NCI-H82 (cell line): ENCODE measurements around the gene NCBP2.

Source experiments
- DNase-seq: peaks from one replicate; lab custom pipeline; 2025; lab: John Stamatoyannopoulos, UW

Gene NCBP2

DNA sequence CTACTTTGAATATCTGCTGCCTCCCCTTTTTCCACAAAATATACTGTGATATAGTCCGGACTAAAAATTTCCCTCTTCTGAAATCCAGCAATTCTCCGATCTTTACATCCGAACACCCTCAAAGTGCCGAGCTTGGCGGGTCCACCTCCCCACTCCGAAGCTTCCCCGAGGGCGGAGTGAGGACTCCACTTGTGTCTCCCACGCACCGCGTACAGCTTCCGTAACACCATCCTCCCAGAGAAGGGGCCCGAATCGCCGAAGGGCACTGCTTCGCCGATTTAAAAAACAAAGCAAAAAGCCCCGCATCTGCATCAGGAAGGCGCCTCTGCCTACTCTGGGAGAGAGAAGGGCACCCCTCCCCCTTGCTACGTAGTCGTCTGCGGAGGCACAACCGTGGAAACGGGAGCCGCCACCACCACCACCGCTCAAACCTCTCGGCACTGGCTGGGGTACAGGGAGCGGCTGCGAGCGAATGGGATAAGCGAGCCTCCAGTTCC, 551 bp downstream of the NCBP2 start:
- DNase-seq, result peak; percentile 84

GRCh38 chr3:196938576-196938975, 3.8 kb downstream of the NCBP2 start:
- no peak for DNase-seq

- DNase-seq, result no peak
These were observed 4.2 kb downstream of the NCBP2 start for GRCh38 chr3:196938124-196938523.

GRCh38 chr3:196936288-196936687, 6.0 kb downstream of the NCBP2 start:
- no peak for DNase-seq

- no peak for DNase-seq
These were observed 9.7 kb downstream of the NCBP2 start for GRCh38 chr3:196932600-196932999.

DNA sequence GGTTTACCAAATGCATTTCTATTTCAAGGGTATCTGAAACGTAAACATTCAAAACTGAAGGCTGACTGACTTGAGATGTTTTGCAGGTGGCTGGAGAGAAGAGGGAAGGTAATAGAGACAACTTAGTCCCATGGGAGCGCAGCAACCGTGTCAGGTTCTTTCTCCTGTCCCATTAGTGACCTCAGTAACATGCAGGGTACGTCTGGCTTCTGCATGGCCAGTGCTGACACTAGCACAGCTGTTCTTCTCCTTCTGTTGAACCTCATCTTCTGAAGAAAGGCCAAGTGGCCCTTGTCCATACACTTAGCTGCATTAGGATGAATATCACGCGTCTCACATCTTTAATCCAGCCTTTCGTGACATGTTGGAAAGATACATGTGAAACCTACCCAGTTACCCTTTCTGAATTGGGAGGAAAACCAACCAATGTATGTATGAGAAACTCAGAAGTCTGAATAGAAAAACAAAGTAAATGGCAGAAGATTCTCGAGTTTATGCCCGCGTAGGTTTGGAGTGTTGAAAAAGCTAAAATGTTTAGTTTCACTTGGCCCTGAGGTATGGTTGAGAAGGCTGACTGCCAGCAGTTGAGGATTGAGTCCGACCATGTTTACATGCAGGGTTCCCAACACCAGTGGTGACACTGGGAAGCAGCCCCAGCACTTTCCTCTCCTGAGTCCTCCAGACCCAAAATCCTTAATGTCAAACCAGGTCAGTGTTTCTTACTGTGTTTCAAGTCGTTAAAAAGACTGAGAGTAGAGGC, 10.3 kb downstream of the NCBP2 start:
- DNase-seq, result no peak

DNA sequence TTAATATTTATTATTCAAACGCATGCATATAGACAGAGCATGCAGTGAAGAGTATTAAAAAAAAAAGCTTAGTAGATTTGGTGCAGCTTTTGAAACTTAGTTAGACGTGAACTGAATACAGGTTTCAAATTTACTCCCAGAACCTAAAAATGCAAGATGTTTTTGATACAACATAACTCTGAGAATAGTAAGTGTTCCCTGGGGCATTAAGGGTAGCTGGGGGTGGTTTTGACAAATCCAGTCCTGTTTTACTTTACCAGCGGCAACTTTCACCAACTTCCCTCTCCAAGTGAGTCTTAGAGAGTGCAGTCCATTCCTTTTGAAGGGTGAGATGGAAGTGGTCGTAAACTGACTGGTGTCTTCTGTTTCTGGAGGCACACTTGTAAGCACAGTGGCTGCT, 11.2 kb downstream of the NCBP2 start:
- DNase-seq, result no peak

DNA sequence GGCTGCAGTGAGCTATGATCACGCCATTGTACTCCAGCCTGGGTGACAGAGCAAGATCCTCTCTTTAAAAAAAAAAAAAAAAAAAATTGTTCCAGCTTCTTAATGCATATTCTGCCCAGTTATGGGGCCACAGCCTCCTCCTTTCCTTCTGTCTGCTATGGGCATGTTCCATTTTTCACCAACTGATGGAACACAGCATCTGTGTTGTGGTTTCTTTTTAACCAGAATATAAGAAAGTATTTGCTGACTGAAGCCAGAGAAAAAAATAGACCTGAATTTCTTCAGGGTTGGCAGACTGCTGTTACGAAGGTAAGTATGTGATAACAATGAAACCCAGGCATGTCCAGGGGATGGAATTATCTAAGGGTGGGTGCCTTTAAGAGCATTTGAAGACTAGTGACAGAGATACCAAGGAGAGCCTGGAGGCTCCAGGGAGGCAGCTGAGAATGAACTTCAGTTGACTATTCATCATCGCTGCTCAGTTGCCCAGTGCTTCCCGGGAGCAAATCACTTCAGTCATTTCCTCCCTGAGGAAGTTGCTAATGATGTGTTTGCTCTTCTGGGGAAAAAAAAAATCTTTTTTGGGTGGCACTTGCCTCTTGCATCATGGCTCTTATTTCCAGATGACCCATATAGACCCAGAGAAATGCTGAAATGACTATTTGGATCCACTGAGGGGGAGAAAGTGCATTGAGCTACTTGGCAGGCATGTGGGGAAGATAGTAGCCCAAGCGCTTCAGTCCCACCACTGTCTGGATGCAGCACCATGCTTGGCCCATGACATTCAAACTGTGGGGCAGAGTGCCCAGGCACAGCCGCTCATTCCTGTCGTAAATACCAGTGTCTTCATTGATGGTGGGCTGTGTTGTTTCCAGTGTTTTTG, 14.5 kb downstream of the NCBP2 start:
- DNase-seq, result no peak

GRCh38 chr3:196920733-196921132, 21.6 kb downstream of the NCBP2 start:
- no peak for DNase-seq

DNA sequence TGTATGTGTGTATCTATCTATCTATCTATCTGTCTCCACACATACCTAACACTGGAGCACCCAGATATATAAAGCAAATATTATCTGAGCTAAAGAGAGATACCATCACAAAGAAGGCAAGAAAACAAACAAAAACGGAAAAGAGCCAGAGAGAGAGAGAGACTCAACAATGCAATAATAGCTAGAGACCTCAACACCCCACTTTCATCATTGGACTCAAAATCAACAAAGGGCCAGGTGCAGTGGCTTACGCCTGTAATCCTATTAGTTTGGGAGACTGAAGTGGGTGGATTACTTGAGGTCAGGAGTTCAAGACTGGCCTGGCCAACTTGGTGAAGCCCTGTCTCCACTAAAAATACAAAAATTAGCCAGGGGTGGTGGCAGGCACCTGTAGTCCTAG, 23.4 kb downstream of the NCBP2 start:
- DNase-seq, result peak; percentile 79

- DNase-seq, result no peak
These were observed 25.3 kb downstream of the NCBP2 start for GRCh38 chr3:196916995-196917394.

DNA sequence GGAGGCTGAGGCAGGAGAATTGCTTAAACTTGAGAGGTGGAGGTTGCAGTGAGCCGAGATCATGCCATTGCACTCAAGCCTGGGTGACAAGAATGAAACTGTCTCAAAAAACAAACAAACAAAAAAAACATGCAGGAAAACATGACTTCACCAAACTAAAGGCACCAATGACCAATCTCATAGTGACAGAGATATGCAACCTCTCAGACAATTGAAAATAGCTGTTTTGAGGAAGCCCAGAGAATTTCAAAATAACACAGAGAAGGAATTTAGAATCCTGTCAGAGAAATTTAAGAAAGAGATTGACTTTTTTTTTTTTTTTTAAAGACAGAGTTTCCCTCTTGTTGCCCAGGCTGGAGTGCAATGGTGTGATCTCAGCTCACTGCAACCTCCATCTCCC, 26.1 kb downstream of the NCBP2 start:
- DNase-seq, result no peak

- no peak for DNase-seq
These were observed 27.0 kb downstream of the NCBP2 start for GRCh38 chr3:196915375-196915774.

GRCh38 chr3:196914866-196915265, 27.5 kb downstream of the NCBP2 start:
- DNase-seq, result no peak

DNA sequence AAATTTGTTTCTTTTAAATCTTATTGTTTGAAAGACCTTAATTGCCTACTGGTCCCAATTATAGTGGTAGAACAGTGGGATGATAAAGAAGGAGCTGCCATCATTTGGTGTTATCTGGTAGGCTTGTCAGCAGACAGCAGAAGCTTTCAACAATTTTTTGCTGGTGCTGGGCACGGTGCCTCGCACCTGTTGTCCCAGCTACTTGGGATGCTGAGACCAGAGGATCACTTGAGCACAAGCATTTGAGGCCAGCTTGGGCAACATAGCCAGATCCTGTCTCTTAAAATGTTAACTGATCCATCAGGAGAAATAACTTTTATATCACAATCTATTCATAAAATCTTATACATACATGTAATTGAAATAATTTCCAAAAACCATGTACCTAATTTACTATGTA, 38.6 kb downstream of the NCBP2 start:
- DNase-seq, result no peak

DNA sequence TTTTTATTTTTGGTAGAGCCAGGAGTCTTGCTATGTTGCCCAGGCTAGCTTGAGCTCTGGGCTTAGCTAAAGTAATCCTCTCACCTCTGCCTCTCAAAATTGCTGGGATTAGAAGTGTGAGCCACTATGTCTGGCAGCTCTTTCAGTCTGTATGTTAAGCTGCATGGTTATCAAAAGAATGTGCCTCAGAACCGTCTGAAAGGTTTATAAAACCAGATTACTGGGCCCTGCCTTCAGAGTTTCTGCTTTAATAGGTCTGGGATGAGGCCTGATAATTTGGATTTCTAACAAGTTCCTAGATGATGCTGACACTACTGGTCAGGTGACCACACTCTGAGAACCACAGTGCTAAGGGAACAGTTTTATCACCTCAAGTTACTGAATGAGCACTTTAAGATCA, 40.0 kb downstream of the NCBP2 start:
- DNase-seq, result peak; percentile 58

DNA sequence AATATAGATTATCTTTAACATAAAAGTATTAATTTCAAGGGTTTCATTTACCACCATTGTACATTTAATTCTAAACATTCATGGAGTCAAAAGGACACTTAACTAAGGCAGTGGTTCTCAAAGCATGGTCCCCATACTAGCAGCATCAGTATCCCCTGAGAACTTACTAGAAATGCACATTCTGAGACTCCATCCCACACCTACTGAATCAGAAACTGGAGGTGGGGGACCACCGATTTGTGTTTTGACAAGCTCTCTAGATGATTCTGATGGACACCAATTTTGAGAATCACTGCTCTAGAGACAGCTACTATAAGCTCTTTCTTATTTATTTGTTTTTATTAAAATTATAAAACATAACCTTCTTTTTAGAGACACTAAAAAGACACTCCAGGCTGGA, 40.6 kb downstream of the NCBP2 start:
- DNase-seq, result no peak

- peak; percentile 21 for DNase-seq
These were observed 46.1 kb downstream of the NCBP2 start for GRCh38 chr3:196896229-196896628.

- no peak for DNase-seq
These were observed 47.6 kb downstream of the NCBP2 start for GRCh38 chr3:196894557-196895295.

DNA sequence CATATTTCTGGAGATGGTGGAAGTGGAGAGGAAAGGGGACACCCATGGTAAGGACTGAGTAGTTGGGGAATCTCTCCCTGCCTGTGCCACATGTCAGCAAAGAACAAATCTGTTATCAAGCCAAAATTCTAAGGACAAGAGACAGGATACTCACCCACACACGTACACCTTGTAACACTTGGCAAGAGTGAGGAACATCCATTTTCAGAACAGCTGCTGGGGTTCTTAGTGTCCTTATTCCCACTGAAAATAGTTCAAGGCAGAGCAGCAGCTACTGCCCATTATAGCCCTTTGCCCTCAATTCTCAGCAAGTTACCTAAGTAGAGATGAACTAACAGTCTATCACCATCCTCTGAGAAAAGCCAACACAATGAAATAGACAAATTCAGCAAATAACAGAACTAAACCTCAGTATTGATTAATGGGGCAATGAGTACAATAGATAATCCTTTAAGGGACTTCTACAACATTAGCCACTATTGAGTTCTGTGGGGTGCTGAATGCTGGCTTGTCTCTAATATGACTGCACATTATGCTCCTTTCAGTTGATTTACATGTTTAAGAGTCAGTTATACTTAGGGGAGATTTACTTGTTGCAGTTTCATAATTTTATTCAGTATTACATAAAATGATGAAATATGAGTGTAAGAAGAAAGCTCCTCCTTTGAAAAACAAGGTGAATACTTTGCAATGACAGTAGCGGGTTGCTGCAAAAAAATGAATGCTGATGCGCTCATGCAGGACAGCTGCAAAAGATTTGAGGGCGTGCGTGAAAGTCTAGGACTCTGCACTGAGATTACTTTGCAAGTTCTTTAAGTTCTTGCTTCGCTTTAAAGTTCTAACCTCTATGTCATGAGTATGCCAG, 52.3 kb downstream of the NCBP2 start:
- no peak for DNase-seq

- DNase-seq, result no peak
These were observed 56.2 kb downstream of the NCBP2 start for GRCh38 chr3:196886144-196886543.
